ENCODE results near the gene PDE6A. TPM values are rescaled to one million over a fixed set of nuclear protein-coding genes. Genes with fewer than 3 reads are reported as not detected.

Gene PDE6A
- total and polyA plus RNA-seq, 9 of the 15 experiments (the other 6 are each of a cell fraction or from before 2014, with no cell fraction given): 0.01 to 0.04 (median 0.01) TPM; not detected in 6

DNA sequence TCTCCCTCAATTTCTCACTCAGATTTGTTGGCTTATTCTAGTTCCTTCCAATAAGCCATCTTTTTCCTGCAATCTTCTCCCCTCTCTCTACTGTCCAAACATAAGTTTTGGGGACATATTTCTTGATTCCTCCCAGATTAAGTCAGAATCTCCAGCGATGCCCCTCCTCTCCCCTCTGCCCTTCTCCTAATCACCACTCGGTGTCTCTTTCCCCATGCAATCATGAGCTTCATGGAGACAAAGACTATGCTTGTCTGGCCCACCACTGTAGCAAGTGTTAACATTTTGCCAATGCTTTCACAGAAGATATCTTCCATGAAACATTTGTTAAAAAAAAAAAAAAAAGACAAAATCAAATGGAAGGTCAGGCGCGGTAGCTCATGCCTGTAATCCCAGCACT lies 42.4 kb downstream of the PDE6A start (continued):
- TF ChIP-seq, protein P1, sequence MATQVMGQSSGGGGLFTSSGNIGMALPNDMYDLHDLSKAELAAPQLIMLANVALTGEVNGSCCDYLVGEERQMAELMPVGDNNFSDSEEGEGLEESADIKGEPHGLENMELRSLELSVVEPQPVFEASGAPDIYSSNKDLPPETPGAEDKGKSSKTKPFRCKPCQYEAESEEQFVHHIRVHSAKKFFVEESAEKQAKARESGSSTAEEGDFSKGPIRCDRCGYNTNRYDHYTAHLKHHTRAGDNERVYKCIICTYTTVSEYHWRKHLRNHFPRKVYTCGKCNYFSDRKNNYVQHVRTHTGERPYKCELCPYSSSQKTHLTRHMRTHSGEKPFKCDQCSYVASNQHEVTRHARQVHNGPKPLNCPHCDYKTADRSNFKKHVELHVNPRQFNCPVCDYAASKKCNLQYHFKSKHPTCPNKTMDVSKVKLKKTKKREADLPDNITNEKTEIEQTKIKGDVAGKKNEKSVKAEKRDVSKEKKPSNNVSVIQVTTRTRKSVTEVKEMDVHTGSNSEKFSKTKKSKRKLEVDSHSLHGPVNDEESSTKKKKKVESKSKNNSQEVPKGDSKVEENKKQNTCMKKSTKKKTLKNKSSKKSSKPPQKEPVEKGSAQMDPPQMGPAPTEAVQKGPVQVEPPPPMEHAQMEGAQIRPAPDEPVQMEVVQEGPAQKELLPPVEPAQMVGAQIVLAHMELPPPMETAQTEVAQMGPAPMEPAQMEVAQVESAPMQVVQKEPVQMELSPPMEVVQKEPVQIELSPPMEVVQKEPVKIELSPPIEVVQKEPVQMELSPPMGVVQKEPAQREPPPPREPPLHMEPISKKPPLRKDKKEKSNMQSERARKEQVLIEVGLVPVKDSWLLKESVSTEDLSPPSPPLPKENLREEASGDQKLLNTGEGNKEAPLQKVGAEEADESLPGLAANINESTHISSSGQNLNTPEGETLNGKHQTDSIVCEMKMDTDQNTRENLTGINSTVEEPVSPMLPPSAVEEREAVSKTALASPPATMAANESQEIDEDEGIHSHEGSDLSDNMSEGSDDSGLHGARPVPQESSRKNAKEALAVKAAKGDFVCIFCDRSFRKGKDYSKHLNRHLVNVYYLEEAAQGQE (IDR thresholded peaks at IDR 0.05; ENCODE audit: borderline replicate concordance): peak; percentile 69
- TF ChIP-seq, protein P1 (CRISPR knock-in tag; IDR thresholded peaks at IDR 0.05; ENCODE audit: low read depth): no peak
- TF ChIP-seq ZNF561 (CRISPR knock-in tag; conservative IDR thresholded peaks at IDR 0.05) (no peak), CREB3 (tag; conservative IDR thresholded peaks at IDR 0.05; ENCODE audit: low read depth) (no peak), BCOR (IDR thresholded peaks at IDR 0.05) (no peak), FOXM1 (IDR thresholded peaks at IDR 0.05; ENCODE audit: low read depth) (no peak), FOXM1 (CRISPR knock-in tag; IDR thresholded peaks at IDR 0.05; ENCODE audit: low read depth) (no peak), ZNF57 (CRISPR knock-in tag; IDR thresholded peaks at IDR 0.05) (no peak)
- TF ChIP-seq, protein P2, sequence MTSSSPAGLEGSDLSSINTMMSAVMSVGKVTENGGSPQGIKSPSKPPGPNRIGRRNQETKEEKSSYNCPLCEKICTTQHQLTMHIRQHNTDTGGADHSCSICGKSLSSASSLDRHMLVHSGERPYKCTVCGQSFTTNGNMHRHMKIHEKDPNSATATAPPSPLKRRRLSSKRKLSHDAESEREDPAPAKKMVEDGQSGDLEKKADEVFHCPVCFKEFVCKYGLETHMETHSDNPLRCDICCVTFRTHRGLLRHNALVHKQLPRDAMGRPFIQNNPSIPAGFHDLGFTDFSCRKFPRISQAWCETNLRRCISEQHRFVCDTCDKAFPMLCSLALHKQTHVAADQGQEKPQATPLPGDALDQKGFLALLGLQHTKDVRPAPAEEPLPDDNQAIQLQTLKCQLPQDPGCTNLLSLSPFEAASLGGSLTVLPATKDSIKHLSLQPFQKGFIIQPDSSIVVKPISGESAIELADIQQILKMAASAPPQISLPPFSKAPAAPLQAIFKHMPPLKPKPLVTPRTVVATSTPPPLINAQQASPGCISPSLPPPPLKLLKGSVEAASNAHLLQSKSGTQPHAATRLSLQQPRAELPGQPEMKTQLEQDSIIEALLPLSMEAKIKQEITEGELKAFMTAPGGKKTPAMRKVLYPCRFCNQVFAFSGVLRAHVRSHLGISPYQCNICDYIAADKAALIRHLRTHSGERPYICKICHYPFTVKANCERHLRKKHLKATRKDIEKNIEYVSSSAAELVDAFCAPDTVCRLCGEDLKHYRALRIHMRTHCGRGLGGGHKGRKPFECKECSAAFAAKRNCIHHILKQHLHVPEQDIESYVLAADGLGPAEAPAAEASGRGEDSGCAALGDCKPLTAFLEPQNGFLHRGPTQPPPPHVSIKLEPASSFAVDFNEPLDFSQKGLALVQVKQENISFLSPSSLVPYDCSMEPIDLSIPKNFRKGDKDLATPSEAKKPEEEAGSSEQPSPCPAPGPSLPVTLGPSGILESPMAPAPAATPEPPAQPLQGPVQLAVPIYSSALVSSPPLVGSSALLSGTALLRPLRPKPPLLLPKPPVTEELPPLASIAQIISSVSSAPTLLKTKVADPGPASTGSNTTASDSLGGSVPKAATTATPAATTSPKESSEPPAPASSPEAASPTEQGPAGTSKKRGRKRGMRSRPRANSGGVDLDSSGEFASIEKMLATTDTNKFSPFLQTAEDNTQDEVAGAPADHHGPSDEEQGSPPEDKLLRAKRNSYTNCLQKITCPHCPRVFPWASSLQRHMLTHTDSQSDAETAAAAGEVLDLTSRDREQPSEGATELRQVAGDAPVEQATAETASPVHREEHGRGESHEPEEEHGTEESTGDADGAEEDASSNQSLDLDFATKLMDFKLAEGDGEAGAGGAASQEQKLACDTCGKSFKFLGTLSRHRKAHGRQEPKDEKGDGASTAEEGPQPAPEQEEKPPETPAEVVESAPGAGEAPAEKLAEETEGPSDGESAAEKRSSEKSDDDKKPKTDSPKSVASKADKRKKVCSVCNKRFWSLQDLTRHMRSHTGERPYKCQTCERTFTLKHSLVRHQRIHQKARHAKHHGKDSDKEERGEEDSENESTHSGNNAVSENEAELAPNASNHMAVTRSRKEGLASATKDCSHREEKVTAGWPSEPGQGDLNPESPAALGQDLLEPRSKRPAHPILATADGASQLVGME (CRISPR knock-in tag; IDR thresholded peaks at IDR 0.05): no peak
